Effector memory CD4-positive, alpha-beta T cell (primary cell): Measurements from ENCODE around the gene SPATA2.
"Not testable (repeated sequence)": the region's sequence is repeated elsewhere in the genome, so short reads cannot be mapped to it uniquely, and the experiment has no call there.

ENCODE experiments used
- DNase-seq, 3 donors: peaks; one replicate each; pipeline ENCODE4 v3.0.0-alpha.2; 2020
- H3K27ac ChIP-seq: 2 replicates; pipeline ENCODE4 v1.7.0; 2013; ENCODE audit warnings: mild to moderate bottlenecking, low read length, moderate library complexity; ENCODE audit not compliant: insufficient read depth, poor library complexity, severe bottlenecking
- H3K27me3 ChIP-seq: replicated peaks from 2 replicates; pipeline ENCODE4 v1.7.0; 2013; ENCODE audit warnings: mild to moderate bottlenecking, low read length; ENCODE audit not compliant: insufficient read depth, control insufficient read depth, poor library complexity, severe bottlenecking
- H3K36me3 ChIP-seq: 2 replicates; pipeline ENCODE4 v1.7.0; 2013; ENCODE audit warnings: mild to moderate bottlenecking, low read length, moderate library complexity; ENCODE audit not compliant: control insufficient read depth, insufficient read depth
- H3K4me1 ChIP-seq: 2 replicates; pipeline ENCODE4 v1.7.0; 2013; ENCODE audit warnings: low read length, mild to moderate bottlenecking; ENCODE audit not compliant: control insufficient read depth, insufficient read depth, poor library complexity, severe bottlenecking
- H3K4me3 ChIP-seq: 2 replicates; pipeline ENCODE4 v1.7.0; 2013; ENCODE audit warnings: low read length, low read depth, mild to moderate bottlenecking; ENCODE audit not compliant: insufficient read depth, poor library complexity, severe bottlenecking
- H3K9me3 ChIP-seq: 2 replicates; pipeline ENCODE4 v1.7.0; 2013; ENCODE audit warnings: mild to moderate bottlenecking, low read length, moderate library complexity; ENCODE audit not compliant: control insufficient read depth

The SPATA2 gene

GRCh38 chr20:49904440-49905214, 10.7 kb downstream of the SPATA2 start:
- peaks cover 44% of the 10 kb centered on the region for H3K36me3 ChIP-seq
- H3K27ac ChIP-seq = no peak overlapping the region
- H3K4me3 ChIP-seq = no peak overlapping the region
- no peaks in the 10 kb centered on the region for H3K27me3 ChIP-seq
- H3K9me3 ChIP-seq = no peaks in the 10 kb centered on the region
- no peak for DNase-seq
- H3K4me1 ChIP-seq = no peaks in the 10 kb centered on the region

GRCh38 chr20:49901588-49901987, 13.7 kb downstream of the SPATA2 start:
- H3K4me1 ChIP-seq = no peaks in the 10 kb centered on the region
- no peaks in the 10 kb centered on the region for H3K9me3 ChIP-seq
- no peak for DNase-seq
- peaks cover 27% of the 10 kb centered on the region for H3K36me3 ChIP-seq
- H3K4me3 ChIP-seq = no peak overlapping the region
- no peak overlapping the region for H3K27ac ChIP-seq
- no peaks in the 10 kb centered on the region for H3K27me3 ChIP-seq

GRCh38 chr20:49899541-49900383, 15.6 kb downstream of the SPATA2 start:
- Histone ChIP-seq H3K4me3 (no peak overlapping the region), H3K27ac (no peak overlapping the region), H3K27me3 (no peaks in the 10 kb centered on the region), H3K36me3 (peaks cover 9% of the 10 kb centered on the region), H3K9me3 (no peaks in the 10 kb centered on the region), H3K4me1 (no peaks in the 10 kb centered on the region)
- DNase-seq = no peak

GRCh38 chr20:49896204-49896603, 19.1 kb downstream of the SPATA2 start:
- H3K27ac ChIP-seq = no peak overlapping the region
- DNase-seq = no peak
- H3K9me3 ChIP-seq = no peaks in the 10 kb centered on the region

GRCh38 chr20:49895474-49896093, 19.7 kb downstream of the SPATA2 start:
- DNase-seq, H3K4me1 ChIP-seq, H3K4me3 ChIP-seq, H3K27me3 ChIP-seq, H3K36me3 ChIP-seq, H3K27ac ChIP-seq, H3K9me3 ChIP-seq: not testable (repeated sequence)

More at GRCh38 chr20:49896204-49896603, 19.1 kb downstream of the SPATA2 start:
- Histone ChIP-seq H3K4me3 (no peak overlapping the region), H3K36me3 (no peaks in the 10 kb centered on the region), H3K4me1 (no peaks in the 10 kb centered on the region), H3K27me3 (no peaks in the 10 kb centered on the region)

- Histone ChIP-seq H3K27ac (no peak overlapping the region), H3K4me1 (no peaks in the 10 kb centered on the region), H3K27me3 (no peaks in the 10 kb centered on the region), H3K36me3 (peaks cover 4% of the 10 kb centered on the region), H3K4me3 (no peak overlapping the region), H3K9me3 (no peaks in the 10 kb centered on the region)
- no peak for DNase-seq
Observed at GRCh38 chr20:49894073-49894470, 21.3 kb downstream of the SPATA2 start.

GRCh38 chr20:49893242-49894072, 21.9 kb downstream of the SPATA2 start:
- no peak for DNase-seq
- Histone ChIP-seq H3K36me3 (peaks cover 8% of the 10 kb centered on the region), H3K4me1 (no peaks in the 10 kb centered on the region), H3K4me3 (no peak overlapping the region), H3K9me3 (no peaks in the 10 kb centered on the region), H3K27ac (no peak overlapping the region), H3K27me3 (no peaks in the 10 kb centered on the region)

GRCh38 chr20:49892817-49893216, 22.5 kb downstream of the SPATA2 start:
- no peaks in the 10 kb centered on the region for H3K4me1 ChIP-seq
- DNase-seq = no peak
- no peaks in the 10 kb centered on the region for H3K27me3 ChIP-seq
- H3K27ac ChIP-seq = no peak overlapping the region
- H3K9me3 ChIP-seq = no peaks in the 10 kb centered on the region
- H3K36me3 ChIP-seq = peaks cover 8% of the 10 kb centered on the region
- no peak overlapping the region for H3K4me3 ChIP-seq

- H3K4me3 ChIP-seq = no peak overlapping the region
- no peaks in the 10 kb centered on the region for H3K9me3 ChIP-seq
- H3K27ac ChIP-seq = no peak overlapping the region
- no peak for DNase-seq
- peaks cover 11% of the 10 kb centered on the region for H3K36me3 ChIP-seq
- no peaks in the 10 kb centered on the region for H3K4me1 ChIP-seq
- no peaks in the 10 kb centered on the region for H3K27me3 ChIP-seq
Observed at GRCh38 chr20:49892260-49892659, 23.1 kb downstream of the SPATA2 start.
